ENCODE measurements around the gene PSMA6.
"Not testable (repeated sequence)": the region's sequence is repeated elsewhere in the genome, so short reads cannot be mapped to it uniquely, and the experiment has no call there.

PSMA6 gene

DNA sequence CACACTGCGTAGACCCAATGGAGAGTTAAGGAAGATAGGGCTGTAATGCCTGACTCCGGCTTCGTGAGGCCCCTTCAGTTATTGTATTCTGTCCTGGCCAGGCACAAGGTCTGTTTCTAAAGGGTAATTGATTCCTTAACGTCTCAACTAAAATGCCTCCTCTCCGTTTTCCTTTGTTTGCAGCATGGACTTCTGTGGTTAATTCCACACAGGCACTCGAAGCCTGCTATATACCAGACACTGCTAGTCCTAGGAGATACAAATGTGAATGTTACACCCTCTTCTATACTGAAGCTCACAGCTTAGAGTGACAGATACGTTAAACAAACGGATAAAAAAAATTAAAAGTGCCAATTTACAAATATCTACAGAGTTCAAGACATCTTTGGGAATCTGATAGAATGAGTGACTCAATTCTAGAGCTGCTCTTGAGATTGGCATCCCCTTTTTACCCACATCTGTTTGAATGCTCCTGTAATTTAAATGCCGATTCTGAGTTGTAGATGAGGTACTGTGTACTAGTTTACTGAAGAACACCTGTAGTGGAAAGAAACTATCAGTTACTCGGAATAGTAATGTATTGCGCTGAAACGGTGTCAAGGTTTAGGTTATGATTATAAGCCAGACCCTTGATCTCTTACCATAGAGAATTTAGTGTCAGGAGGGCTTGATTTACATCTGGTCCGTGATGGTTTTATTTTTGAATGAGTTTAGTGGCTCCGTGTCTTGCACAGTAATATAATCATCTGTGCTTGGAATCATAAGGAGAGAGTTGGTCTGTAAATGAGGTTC is 784 bp downstream of the PSMA6 start:
- H3K27ac Mint-ChIP-seq, result peak overlapping the region; percentile 92
- peaks cover 21% of the 10 kb centered on the region for H3K36me3 Mint-ChIP-seq (ENCODE audit: low read depth)
- H3K4me3 Mint-ChIP-seq, result peak overlapping the region; percentile 95
- H3K4me1 Mint-ChIP-seq (ENCODE audit: low read depth), result peaks cover 41% of the 10 kb centered on the region
- no peaks in the 10 kb centered on the region for H3K9me3 Mint-ChIP-seq
- H3K27me3 Mint-ChIP-seq (ENCODE audit: low read depth), result no peaks in the 10 kb centered on the region

GRCh38 chr14:35295845-35296161 is 3.6 kb downstream of the PSMA6 start:
- Mint-ChIP-seq H3K27ac (peak overlapping the region; percentile 10), H3K4me3 (peak overlapping the region; percentile 51), H3K36me3 (ENCODE audit: low read depth) (peaks cover 25% of the 10 kb centered on the region), H3K9me3 (no peaks in the 10 kb centered on the region), H3K4me1 (ENCODE audit: low read depth) (peaks cover 45% of the 10 kb centered on the region), H3K27me3 (ENCODE audit: low read depth) (no peaks in the 10 kb centered on the region)

GRCh38 chr14:35296545-35296944 is 4.4 kb downstream of the PSMA6 start:
- Mint-ChIP-seq H3K36me3 (ENCODE audit: low read depth) (peaks cover 29% of the 10 kb centered on the region), H3K4me1 (ENCODE audit: low read depth) (peaks cover 51% of the 10 kb centered on the region), H3K27ac (no peak overlapping the region), H3K27me3 (ENCODE audit: low read depth) (no peaks in the 10 kb centered on the region), H3K9me3 (no peaks in the 10 kb centered on the region), H3K4me3 (peak overlapping the region; percentile 15)

- H3K27ac Mint-ChIP-seq, result no peak overlapping the region
Observed at GRCh38 chr14:35297706-35298105, 5.5 kb downstream of the PSMA6 start.

DNA sequence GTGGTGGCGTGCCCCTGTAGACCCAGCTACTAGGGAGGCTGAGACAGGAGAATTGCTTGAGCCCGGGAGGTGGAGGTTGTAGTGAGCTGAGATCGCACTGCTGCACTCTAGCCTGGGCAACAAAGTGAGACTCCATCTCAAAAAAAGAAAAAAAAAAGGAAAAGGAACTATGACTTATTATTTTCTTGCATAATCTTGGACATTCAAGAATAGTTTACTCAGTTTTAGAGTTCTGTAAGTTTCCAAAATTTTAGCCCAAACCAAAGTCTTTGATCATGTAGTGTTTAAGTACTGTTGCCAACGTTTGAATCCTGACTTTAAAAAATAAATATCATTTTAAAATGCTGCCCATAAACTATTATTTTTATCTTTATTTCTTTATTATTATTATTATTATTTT is 6.2 kb downstream of the PSMA6 start:
- no peaks in the 10 kb centered on the region for H3K9me3 Mint-ChIP-seq
- H3K36me3 Mint-ChIP-seq (ENCODE audit: low read depth), result peaks cover 35% of the 10 kb centered on the region
- no peak overlapping the region for H3K4me3 Mint-ChIP-seq
- no peaks in the 10 kb centered on the region for H3K27me3 Mint-ChIP-seq (ENCODE audit: low read depth)
- peaks cover 66% of the 10 kb centered on the region for H3K4me1 Mint-ChIP-seq (ENCODE audit: low read depth)
- H3K27ac Mint-ChIP-seq, result no peak overlapping the region

More at GRCh38 chr14:35297706-35298105, 5.5 kb downstream of the PSMA6 start:
- Mint-ChIP-seq H3K9me3 (no peaks in the 10 kb centered on the region), H3K4me3 (no peak overlapping the region), H3K4me1 (ENCODE audit: low read depth) (peaks cover 63% of the 10 kb centered on the region), H3K36me3 (ENCODE audit: low read depth) (peaks cover 33% of the 10 kb centered on the region), H3K27me3 (ENCODE audit: low read depth) (no peaks in the 10 kb centered on the region)

DNA sequence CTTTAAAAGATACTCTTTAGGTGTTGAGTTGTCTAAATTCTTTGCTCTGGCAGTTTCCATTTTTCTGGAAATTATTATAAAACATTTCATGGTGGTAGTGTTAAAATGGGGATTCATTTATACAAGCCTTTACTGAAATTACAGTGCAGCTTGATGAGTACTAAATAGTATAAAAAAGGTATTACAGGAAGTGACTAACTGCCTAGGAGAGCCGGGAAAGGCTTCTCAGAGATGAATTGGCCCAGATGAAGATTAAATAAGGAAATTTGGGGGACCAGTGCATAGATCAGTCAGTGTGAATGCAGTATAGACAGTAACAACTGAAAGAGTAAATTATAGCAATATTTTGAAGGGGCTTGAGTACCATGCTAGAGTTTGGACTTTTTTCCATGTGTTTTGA is 7.5 kb downstream of the PSMA6 start:
- peak overlapping the region; percentile 9 for H3K4me3 Mint-ChIP-seq
- H3K27me3 Mint-ChIP-seq (ENCODE audit: low read depth), result no peaks in the 10 kb centered on the region
- peaks cover 34% of the 10 kb centered on the region for H3K36me3 Mint-ChIP-seq (ENCODE audit: low read depth)
- peaks cover 66% of the 10 kb centered on the region for H3K4me1 Mint-ChIP-seq (ENCODE audit: low read depth)
- H3K9me3 Mint-ChIP-seq, result no peaks in the 10 kb centered on the region
- peak overlapping the region; percentile 58 for H3K27ac Mint-ChIP-seq

- Mint-ChIP-seq H3K27ac (peak overlapping the region; percentile 74), H3K9me3 (no peaks in the 10 kb centered on the region), H3K36me3 (ENCODE audit: low read depth) (peaks cover 34% of the 10 kb centered on the region), H3K4me1 (ENCODE audit: low read depth) (peaks cover 65% of the 10 kb centered on the region), H3K4me3 (peak overlapping the region; percentile 9), H3K27me3 (ENCODE audit: low read depth) (no peaks in the 10 kb centered on the region)
Observed at GRCh38 chr14:35300228-35300627, 8.0 kb downstream of the PSMA6 start.

- not testable (repeated sequence) for H3K9me3 Mint-ChIP-seq; H3K27me3 Mint-ChIP-seq (ENCODE audit: low read depth)
- Mint-ChIP-seq H3K4me1 (ENCODE audit: low read depth) (peaks cover 59% of the 10 kb centered on the region), H3K36me3 (ENCODE audit: low read depth) (peaks cover 28% of the 10 kb centered on the region), H3K27ac (peak overlapping the region; percentile 23), H3K4me3 (peak overlapping the region; percentile 12)
Observed at GRCh38 chr14:35301334-35301733, 9.2 kb downstream of the PSMA6 start.

DNA sequence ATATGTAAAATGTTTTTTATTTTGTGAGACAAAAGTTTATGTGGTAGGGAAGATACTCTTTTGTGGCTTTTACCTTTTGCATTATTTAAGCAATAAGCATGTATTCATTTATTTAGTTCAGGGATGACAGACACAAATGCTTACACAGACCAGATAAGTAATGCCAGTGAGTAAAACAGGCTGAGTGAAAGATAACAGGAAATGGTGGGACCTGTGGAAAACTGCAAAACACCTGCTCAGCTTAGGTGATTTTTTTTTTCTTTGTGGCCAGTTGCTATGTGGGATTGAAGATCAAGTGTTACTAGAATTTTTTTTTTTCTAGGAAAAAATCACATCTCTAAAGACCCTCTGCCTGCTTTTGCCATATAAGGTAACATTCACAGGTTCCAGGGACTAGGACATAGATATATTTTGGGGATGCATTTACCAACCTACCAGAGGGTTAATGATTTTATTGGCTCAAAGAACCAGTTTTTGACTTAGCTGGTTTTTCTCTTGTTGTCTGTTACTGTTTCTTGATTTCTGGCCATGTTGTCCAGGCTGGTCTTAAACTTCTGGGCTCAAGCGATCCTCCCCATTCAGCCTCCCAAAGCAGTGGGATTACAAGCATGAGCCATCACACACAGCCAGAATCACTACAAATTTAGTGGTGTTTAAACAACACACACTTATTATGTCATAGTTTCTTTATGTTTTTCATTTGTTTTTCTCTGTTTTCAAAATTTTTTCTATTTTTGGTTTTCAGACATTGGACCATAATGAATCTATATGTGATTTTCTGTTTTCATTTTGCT is 9.8 kb downstream of the PSMA6 start:
- Mint-ChIP-seq H3K9me3 (no peaks in the 10 kb centered on the region), H3K27ac (peak overlapping the region; percentile 75), H3K36me3 (ENCODE audit: low read depth) (peaks cover 28% of the 10 kb centered on the region), H3K4me1 (ENCODE audit: low read depth) (peaks cover 54% of the 10 kb centered on the region), H3K27me3 (ENCODE audit: low read depth) (no peaks in the 10 kb centered on the region), H3K4me3 (peak overlapping the region; percentile 53)

GRCh38 chr14:35303149-35303935 is 11.2 kb downstream of the PSMA6 start:
- Mint-ChIP-seq H3K9me3 (no peaks in the 10 kb centered on the region), H3K4me3 (no peak overlapping the region)

GRCh38 chr14:35304812-35305462 is 12.8 kb downstream of the PSMA6 start:
- Mint-ChIP-seq H3K27ac (no peak overlapping the region), H3K4me1 (ENCODE audit: low read depth) (peaks cover 40% of the 10 kb centered on the region), H3K9me3 (no peaks in the 10 kb centered on the region), H3K27me3 (ENCODE audit: low read depth) (no peaks in the 10 kb centered on the region), H3K36me3 (ENCODE audit: low read depth) (peaks cover 28% of the 10 kb centered on the region), H3K4me3 (no peak overlapping the region)

More at GRCh38 chr14:35303149-35303935, 11.2 kb downstream of the PSMA6 start:
- Mint-ChIP-seq H3K36me3 (ENCODE audit: low read depth) (peaks cover 28% of the 10 kb centered on the region), H3K27me3 (ENCODE audit: low read depth) (no peaks in the 10 kb centered on the region), H3K27ac (peak overlapping the region; percentile 23), H3K4me1 (ENCODE audit: low read depth) (peaks cover 46% of the 10 kb centered on the region)

- Mint-ChIP-seq H3K36me3 (ENCODE audit: low read depth) (peaks cover 33% of the 10 kb centered on the region), H3K9me3 (no peaks in the 10 kb centered on the region), H3K4me3 (no peak overlapping the region), H3K4me1 (ENCODE audit: low read depth) (peaks cover 37% of the 10 kb centered on the region), H3K27ac (no peak overlapping the region), H3K27me3 (ENCODE audit: low read depth) (no peaks in the 10 kb centered on the region)
Observed at GRCh38 chr14:35305633-35306032, 13.5 kb downstream of the PSMA6 start.

DNA sequence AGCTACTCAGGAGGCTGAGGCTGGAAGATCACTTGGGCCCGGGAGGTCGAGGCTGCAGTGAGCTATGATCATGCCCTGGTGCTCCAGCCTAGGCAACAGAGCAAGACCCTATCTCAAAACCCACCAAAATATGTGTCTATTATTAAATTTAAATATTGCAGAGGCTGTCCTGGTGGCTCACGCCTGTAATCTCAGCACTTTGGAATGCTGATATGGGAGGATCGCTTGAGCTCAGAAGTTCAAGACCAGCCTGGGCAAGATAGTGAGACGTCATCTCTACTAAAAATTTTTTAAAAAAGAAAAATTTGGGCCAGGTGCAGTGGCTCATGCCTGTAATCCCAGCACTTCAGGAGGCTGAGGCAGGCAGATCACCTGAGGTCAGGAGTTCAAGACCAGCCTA is 13.9 kb downstream of the PSMA6 start:
- H3K36me3 Mint-ChIP-seq (ENCODE audit: low read depth), result peaks cover 35% of the 10 kb centered on the region
- H3K4me3 Mint-ChIP-seq, result no peak overlapping the region
- H3K27ac Mint-ChIP-seq, result no peak overlapping the region
- no peaks in the 10 kb centered on the region for H3K9me3 Mint-ChIP-seq
- peaks cover 32% of the 10 kb centered on the region for H3K4me1 Mint-ChIP-seq (ENCODE audit: low read depth)
- H3K27me3 Mint-ChIP-seq (ENCODE audit: low read depth), result no peaks in the 10 kb centered on the region

DNA sequence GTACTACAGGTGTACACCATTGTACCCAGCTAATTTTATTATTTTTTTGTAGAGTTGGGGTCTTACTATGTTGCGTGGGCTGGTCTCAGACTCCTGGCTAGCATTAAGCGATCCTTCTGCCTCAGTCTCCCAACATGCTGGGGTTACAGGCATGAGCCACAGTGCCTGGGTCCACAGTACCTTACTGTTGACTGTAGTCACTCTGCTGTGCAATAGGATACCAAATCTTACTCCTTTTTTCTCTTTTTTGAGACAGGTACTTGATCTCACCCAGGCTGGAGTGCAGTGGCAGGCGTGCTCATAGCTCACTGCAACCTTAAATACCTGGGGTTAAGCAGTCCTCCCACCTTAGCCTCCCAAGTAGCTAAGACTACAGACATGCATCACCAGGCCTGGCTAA is 25.6 kb downstream of the PSMA6 start:
- peaks cover 40% of the 10 kb centered on the region for H3K36me3 Mint-ChIP-seq (ENCODE audit: low read depth)
- peaks cover 18% of the 10 kb centered on the region for H3K4me1 Mint-ChIP-seq (ENCODE audit: low read depth)
- no peaks in the 10 kb centered on the region for H3K27me3 Mint-ChIP-seq (ENCODE audit: low read depth)

More for the DNA sequence above, 25.6 kb downstream of the PSMA6 start:
- H3K27ac Mint-ChIP-seq, result no peak overlapping the region
- H3K4me3 Mint-ChIP-seq, result no peak overlapping the region
- H3K9me3 Mint-ChIP-seq, result no peaks in the 10 kb centered on the region
